Measurements from ENCODE around the gene ACOT11. TPM values are rescaled to one million over a fixed set of nuclear protein-coding genes. Genes with fewer than 3 reads are reported as not detected.

The ACOT11 gene
- total and polyA plus RNA-seq, 8 donors = 5.5 to 87.0 (median 19.6) TPM

DNA sequence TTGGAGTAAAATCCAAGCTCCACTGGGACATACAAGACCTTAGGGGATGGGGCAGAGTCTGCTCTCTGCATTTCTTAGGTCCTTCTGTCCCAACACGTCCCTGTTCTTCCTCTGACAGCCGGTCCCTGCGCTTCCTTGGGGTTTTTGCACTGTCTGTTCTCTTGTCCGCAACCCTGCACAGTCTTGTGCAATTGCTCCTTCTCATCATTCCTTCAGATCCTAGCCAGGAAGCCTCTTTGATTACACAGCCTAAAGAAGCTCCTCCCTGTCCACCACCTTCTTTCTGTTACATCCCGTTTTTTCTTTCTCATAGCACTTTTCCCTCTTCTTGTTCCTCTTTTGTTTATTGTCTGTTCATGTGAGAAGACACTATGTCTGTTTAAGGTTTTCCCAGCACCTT is 19.9 kb downstream of the ACOT11 start:
- no peak for DNase-seq
- 65 to 88% (median 75%) methylated on average over 5 of the region's 5 CpGs for WGBS, 5 donors
- no peaks in the 10 kb centered on the region for H3K27me3 ChIP-seq
- no peaks in the 10 kb centered on the region for H3K9me3 ChIP-seq
- intact Hi-C loops (cut with DNase I; ENCODE audit: low total_unique reads) = no loop called here
- H3K4me1 ChIP-seq = peaks cover 11 to 38% (median 24%) of the 10 kb centered on the region in 4 donors
- TF ChIP-seq POLR2A (IDR thresholded peaks at IDR 0.05) (no peak), EP300 (IDR thresholded peaks at IDR 0.05) (no peak), POLR2AphosphoS5 (IDR thresholded peaks at IDR 0.05) (no peak)
- TF ChIP-seq, protein P1, sequence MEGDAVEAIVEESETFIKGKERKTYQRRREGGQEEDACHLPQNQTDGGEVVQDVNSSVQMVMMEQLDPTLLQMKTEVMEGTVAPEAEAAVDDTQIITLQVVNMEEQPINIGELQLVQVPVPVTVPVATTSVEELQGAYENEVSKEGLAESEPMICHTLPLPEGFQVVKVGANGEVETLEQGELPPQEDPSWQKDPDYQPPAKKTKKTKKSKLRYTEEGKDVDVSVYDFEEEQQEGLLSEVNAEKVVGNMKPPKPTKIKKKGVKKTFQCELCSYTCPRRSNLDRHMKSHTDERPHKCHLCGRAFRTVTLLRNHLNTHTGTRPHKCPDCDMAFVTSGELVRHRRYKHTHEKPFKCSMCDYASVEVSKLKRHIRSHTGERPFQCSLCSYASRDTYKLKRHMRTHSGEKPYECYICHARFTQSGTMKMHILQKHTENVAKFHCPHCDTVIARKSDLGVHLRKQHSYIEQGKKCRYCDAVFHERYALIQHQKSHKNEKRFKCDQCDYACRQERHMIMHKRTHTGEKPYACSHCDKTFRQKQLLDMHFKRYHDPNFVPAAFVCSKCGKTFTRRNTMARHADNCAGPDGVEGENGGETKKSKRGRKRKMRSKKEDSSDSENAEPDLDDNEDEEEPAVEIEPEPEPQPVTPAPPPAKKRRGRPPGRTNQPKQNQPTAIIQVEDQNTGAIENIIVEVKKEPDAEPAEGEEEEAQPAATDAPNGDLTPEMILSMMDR (IDR thresholded peaks at IDR 0.05) = no peak
- no peak overlapping the region for H3K27ac ChIP-seq
- H3K36me3 ChIP-seq = no peaks in the 10 kb centered on the region
- H3K4me3 ChIP-seq = no peak overlapping the region

DNA sequence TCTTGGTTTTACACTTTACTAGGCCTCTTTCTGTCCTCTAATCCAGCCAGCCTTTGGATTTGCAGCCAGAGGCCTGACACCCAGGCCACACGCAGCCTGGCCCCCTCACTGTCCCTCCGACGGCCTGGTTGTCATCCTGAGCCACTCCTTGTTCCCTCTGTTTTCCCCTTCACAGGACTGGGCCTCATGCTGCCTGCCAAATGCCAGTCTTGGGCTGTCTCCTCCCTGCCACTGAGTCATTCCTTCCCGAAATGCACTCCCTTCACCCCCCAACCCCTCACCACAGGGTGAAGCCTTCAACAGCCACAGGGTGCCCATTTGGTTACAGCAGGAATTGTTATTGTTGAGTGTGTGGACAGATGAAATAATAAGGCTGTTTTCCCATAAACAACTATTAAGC is 21.3 kb downstream of the ACOT11 start:
- 63 to 85% (median 80%) methylated on average over 4 of the region's 4 CpGs for WGBS, 5 donors
- H3K9me3 ChIP-seq = no peaks in the 10 kb centered on the region
- H3K4me1 ChIP-seq = peaks cover 11 to 38% (median 21%) of the 10 kb centered on the region in 4 donors
- no peaks in the 10 kb centered on the region for H3K36me3 ChIP-seq
- no peak for DNase-seq
- no peaks in the 10 kb centered on the region for H3K27me3 ChIP-seq
- H3K4me3 ChIP-seq = no peak overlapping the region
- H3K27ac ChIP-seq = peak overlapping the region in 1 of 5 donors; percentile 18
- intact Hi-C loops (cut with DNase I; ENCODE audit: low total_unique reads) = no loop called here
- TF ChIP-seq EP300 (IDR thresholded peaks at IDR 0.05) (no peak), POLR2A (IDR thresholded peaks at IDR 0.05) (no peak), POLR2AphosphoS5 (IDR thresholded peaks at IDR 0.05) (no peak)
- TF ChIP-seq, protein P1 (IDR thresholded peaks at IDR 0.05) = no peak

DNA sequence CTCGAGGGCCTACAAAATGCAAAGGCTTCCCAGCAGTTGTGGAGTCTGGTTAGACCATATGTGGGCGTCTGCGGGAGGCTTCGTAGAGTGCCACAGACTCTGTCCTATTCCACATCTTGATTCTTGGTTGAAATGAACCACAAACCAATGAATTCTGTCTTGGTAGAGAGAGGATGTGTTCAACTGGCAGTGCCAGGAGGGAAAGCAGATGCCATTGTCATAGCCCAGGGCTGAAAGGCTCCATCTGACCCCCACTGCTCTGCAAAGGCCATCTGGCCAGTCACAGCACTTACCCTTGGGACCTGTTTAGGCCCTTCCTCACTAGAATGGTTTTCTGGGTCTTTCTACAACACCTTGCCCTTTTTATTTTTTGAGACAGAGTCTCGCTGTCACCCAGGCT is 22.1 kb downstream of the ACOT11 start:
- intact Hi-C loops (cut with DNase I; ENCODE audit: low total_unique reads) = no loop called here
- DNase-seq = no peak
- 93 to 97% (median 96%) methylated on average over 5 of the region's 5 CpGs for WGBS, 5 donors
- Histone ChIP-seq H3K9me3 (no peaks in the 10 kb centered on the region), H3K4me1 (peaks cover 10 to 31% (median 19%) of the 10 kb centered on the region in 4 donors), H3K4me3 (no peak overlapping the region), H3K36me3 (no peaks in the 10 kb centered on the region), H3K27ac (no peak overlapping the region), H3K27me3 (no peaks in the 10 kb centered on the region)
- TF ChIP-seq, protein P1 (IDR thresholded peaks at IDR 0.05) = no peak
- TF ChIP-seq EP300 (IDR thresholded peaks at IDR 0.05) = no peak
- TF ChIP-seq POLR2A (IDR thresholded peaks at IDR 0.05) = no peak
- TF ChIP-seq POLR2AphosphoS5 (IDR thresholded peaks at IDR 0.05) = no peak

DNA sequence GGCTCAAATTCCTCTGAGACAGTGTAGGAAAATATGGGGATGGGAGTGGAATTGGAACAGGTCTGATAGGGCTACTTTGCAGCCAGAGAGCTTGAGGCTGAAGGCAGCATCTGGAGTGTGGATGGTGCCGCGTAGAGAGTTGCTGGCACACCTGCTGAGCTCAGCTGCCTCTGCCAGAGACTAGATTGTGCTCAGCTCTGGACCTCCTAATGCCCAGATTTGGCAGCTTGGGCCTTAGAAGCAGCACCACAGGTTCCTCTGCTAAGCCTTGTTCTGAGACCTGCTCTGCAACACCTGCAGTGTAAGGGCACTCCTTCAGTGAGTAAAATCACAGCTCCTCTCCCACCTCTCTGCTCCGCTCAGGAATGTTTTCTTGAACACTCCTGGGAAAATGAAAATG is 23.3 kb downstream of the ACOT11 start:
- no peaks in the 10 kb centered on the region for H3K9me3 ChIP-seq
- H3K4me3 ChIP-seq = no peak overlapping the region
- no peaks in the 10 kb centered on the region for H3K27me3 ChIP-seq
- H3K27ac ChIP-seq = peak overlapping the region in 1 of 5 donors; percentile 28
- TF ChIP-seq EP300 (IDR thresholded peaks at IDR 0.05) = no peak
- TF ChIP-seq POLR2A (IDR thresholded peaks at IDR 0.05) = no peak
- no peak for TF ChIP-seq POLR2AphosphoS5 (IDR thresholded peaks at IDR 0.05)
- TF ChIP-seq, protein P1 (IDR thresholded peaks at IDR 0.05) = no peak
- peaks cover 10 to 36% (median 17%) of the 10 kb centered on the region in 4 donors for H3K4me1 ChIP-seq
- no peaks in the 10 kb centered on the region for H3K36me3 ChIP-seq
- intact Hi-C loops (cut with DNase I; ENCODE audit: low total_unique reads) = no loop called here
- 71 to 89% (median 80%) methylated on average over 3 of the region's 3 CpGs for WGBS, 5 donors
- no peak for DNase-seq
